Progenitor cell of endocrine pancreas (in vitro differentiated cells): Measurements from ENCODE around the gene BCL2L12. TPM values are rescaled to one million over a fixed set of nuclear protein-coding genes. Genes with fewer than 3 reads are reported as not detected.

Source experiments
- DNase-seq: peaks from one replicate; pipeline ENCODE4 v3.0.0; 2021; ENCODE audit warnings: low spot score; ENCODE audit not compliant: unreplicated experiment
- H3K27ac Mint-ChIP-seq: 2 replicates; pipeline ENCODE4 v1.8.0; 2021; ENCODE audit warnings: mild to moderate bottlenecking, moderate library complexity, mixed read lengths
- H3K27me3 Mint-ChIP-seq: 2 replicates; pipeline ENCODE4 v1.8.0; 2021; ENCODE audit warnings: mixed read lengths
- H3K36me3 Mint-ChIP-seq: 2 replicates; pipeline ENCODE4 v1.8.0; 2022; ENCODE audit warnings: mixed read lengths; ENCODE audit not compliant: insufficient read depth
- H3K4me1 Mint-ChIP-seq: 2 replicates; pipeline ENCODE4 v1.8.0; 2021; ENCODE audit warnings: low read depth, mixed read lengths
- H3K4me3 Mint-ChIP-seq: 2 replicates; pipeline ENCODE4 v1.8.0; 2021; ENCODE audit warnings: low read depth, mild to moderate bottlenecking, moderate library complexity, mixed read lengths
- H3K9me3 Mint-ChIP-seq: 2 replicates; pipeline ENCODE4 v1.8.0; 2021; ENCODE audit warnings: low read depth, mixed read lengths
- CTCF ChIP-seq: fragments of 200-600 bp; sonication (generic); IDR thresholded peaks from one replicate; pipeline ENCODE4 v1.5.0; 2021; ENCODE audit warnings: antibody characterized with exemption, mild to moderate bottlenecking; ENCODE audit not compliant: unreplicated experiment
- total RNA-seq: library from RNA; stranded (reverse); gene quantifications from 2 replicates; pipeline ENCODE4 v1.2.1, GENCODE V29; 2021

BCL2L12 gene
- total RNA-seq, 1 donor from 2014 or later: 59.0 TPM

DNA sequence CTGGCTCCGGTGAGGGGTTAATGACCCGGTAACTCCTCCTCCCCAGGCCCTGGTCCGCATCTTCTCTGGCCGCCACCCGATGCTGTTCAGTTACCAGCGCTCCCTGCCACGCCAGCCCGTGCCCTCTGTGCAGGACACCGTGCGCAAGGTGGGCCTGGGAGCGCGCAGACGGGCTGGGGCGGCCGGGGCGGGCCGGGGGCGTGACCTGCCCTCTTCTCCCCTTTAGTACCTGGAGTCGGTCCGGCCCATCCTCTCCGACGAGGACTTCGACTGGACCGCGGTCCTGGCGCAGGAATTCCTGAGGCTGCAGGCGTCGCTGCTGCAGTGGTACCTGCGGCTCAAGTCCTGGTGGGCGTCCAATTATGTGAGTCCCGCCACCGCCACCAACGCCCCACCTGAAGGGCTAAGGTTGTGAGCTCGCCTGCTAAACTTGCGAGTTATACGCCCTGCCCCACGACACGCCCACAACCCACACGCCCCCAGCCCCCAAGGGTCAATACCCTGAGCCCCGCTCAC is 35.6 kb downstream of the BCL2L12 start:
- no peak for DNase-seq

GRCh38 chr19:49704888-49705642 is 39.3 kb downstream of the BCL2L12 start:
- H3K4me3 Mint-ChIP-seq: no peak overlapping the region
- H3K4me1 Mint-ChIP-seq: no peaks in the 10 kb centered on the region
- no peak for DNase-seq
- H3K27ac Mint-ChIP-seq: no peak overlapping the region
- H3K36me3 Mint-ChIP-seq: peaks cover 7% of the 10 kb centered on the region
- H3K27me3 Mint-ChIP-seq: no peaks in the 10 kb centered on the region
- no peaks in the 10 kb centered on the region for H3K9me3 Mint-ChIP-seq
- no peak for TF ChIP-seq CTCF

More for the DNA sequence above, 35.6 kb downstream of the BCL2L12 start:
- H3K27me3 Mint-ChIP-seq: no peaks in the 10 kb centered on the region
- H3K9me3 Mint-ChIP-seq: no peaks in the 10 kb centered on the region
- no peak overlapping the region for H3K4me3 Mint-ChIP-seq
- peaks cover 6% of the 10 kb centered on the region for H3K36me3 Mint-ChIP-seq
- H3K4me1 Mint-ChIP-seq: no peaks in the 10 kb centered on the region
- H3K27ac Mint-ChIP-seq: no peak overlapping the region
- no peak for TF ChIP-seq CTCF

GRCh38 chr19:49705919-49706318 is 40.2 kb downstream of the BCL2L12 start:
- Mint-ChIP-seq H3K27me3 (no peaks in the 10 kb centered on the region), H3K9me3 (no peaks in the 10 kb centered on the region), H3K4me3 (no peak overlapping the region), H3K36me3 (peaks cover 12% of the 10 kb centered on the region), H3K27ac (no peak overlapping the region), H3K4me1 (no peaks in the 10 kb centered on the region)
- no peak for TF ChIP-seq CTCF
- DNase-seq: no peak

- Mint-ChIP-seq H3K9me3 (peaks cover 3% of the 10 kb centered on the region), H3K36me3 (peaks cover 20% of the 10 kb centered on the region), H3K4me3 (no peak overlapping the region), H3K27me3 (no peaks in the 10 kb centered on the region), H3K27ac (peak overlapping the region; percentile 1), H3K4me1 (no peaks in the 10 kb centered on the region)
- no peak for DNase-seq
- no peak for TF ChIP-seq CTCF
Observed at GRCh38 chr19:49710372-49710951, 44.7 kb downstream of the BCL2L12 start.

DNA sequence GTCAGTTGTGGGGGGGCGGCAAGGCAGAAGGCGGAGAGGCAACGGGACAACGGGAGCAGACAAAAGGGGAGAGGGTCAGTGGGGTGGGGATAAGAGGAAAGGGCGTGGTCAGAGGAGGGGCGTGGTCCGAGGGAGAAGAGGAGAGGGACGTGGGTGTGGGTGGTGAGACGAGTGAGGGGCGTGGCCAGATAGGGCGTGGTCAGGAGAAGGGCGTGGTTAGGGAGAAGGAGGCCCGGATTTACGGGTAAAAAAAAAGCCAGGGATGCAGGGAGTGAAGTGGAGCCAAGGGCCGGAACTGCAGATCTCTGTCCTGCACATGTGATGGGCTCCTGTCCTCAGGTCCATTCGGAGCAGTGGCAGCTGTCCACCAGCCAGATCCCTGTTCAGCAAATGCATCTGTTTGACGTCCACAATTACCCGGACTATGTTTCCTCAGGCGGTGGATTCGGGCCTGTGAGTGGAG is 46.7 kb downstream of the BCL2L12 start:
- Mint-ChIP-seq H3K36me3 (peaks cover 17% of the 10 kb centered on the region), H3K27me3 (no peaks in the 10 kb centered on the region), H3K9me3 (peaks cover 3% of the 10 kb centered on the region), H3K4me1 (no peaks in the 10 kb centered on the region), H3K4me3 (no peak overlapping the region), H3K27ac (no peak overlapping the region)
- no peak for DNase-seq
- no peak for TF ChIP-seq CTCF
